Erythroblast (primary cell): ENCODE data around the gene OTOL1.
"Not testable (repeated sequence)": the region's sequence is repeated elsewhere in the genome, so short reads cannot be mapped to it uniquely, and the experiment has no call there.

Experiments used
- DNase-seq, 2 experiments: peaks; one replicate each; lab custom pipeline; 2025; lab: John Stamatoyannopoulos, UW
- GATA1 ChIP-seq: IDR thresholded peaks from 2 replicates; pipeline ENCODE4 v1.6.1; 2011; ENCODE audit warnings: low read depth, mild to moderate bottlenecking, control low read depth, low read length, moderate library complexity
- POLR2A ChIP-seq: IDR thresholded peaks from 2 replicates; pipeline ENCODE4 v1.6.1; 2011; ENCODE audit warnings: mild to moderate bottlenecking, low read length

The OTOL1 gene

GRCh38 chr3:161496508-161496907 lies at the start of gene OTOL1:
Gene OTOL1, plus strand, starts transcription at chr3:161496808. Its CDS starts 0 bp downstream, at chr3:161496808.
- DNase-seq = no peak
- no peak for TF ChIP-seq GATA1
- TF ChIP-seq POLR2A = no peak

- DNase-seq = no peak
- TF ChIP-seq POLR2A (no peak), GATA1 (no peak)
These were observed 46.8 kb upstream of the OTOL1 start for GRCh38 chr3:161449785-161450184.

- DNase-seq = no peak
- no peak for TF ChIP-seq POLR2A
- TF ChIP-seq GATA1 = no peak
These were observed 44.4 kb upstream of the OTOL1 start for GRCh38 chr3:161452179-161452578.

GRCh38 chr3:161454615-161455014 lies 42.0 kb upstream of the OTOL1 start:
- TF ChIP-seq GATA1 (no peak), POLR2A (no peak)

GRCh38 chr3:161455962-161456361 lies 40.6 kb upstream of the OTOL1 start:
- no peak for DNase-seq
- no peak for TF ChIP-seq GATA1
- no peak for TF ChIP-seq POLR2A

More at GRCh38 chr3:161454615-161455014, 42.0 kb upstream of the OTOL1 start:
- DNase-seq = no peak

- no peak for DNase-seq
- no peak for TF ChIP-seq GATA1
These were observed 34.5 kb upstream of the OTOL1 start for GRCh38 chr3:161462138-161462537.

GRCh38 chr3:161471211-161471610 lies 25.4 kb upstream of the OTOL1 start:
- DNase-seq = no peak
- TF ChIP-seq POLR2A = no peak
- TF ChIP-seq GATA1 = no peak

GRCh38 chr3:161474139-161474538 lies 22.5 kb upstream of the OTOL1 start:
- no peak for TF ChIP-seq GATA1
- TF ChIP-seq POLR2A = no peak
- DNase-seq = no peak

GRCh38 chr3:161474741-161475140 lies 21.9 kb upstream of the OTOL1 start:
- no peak for DNase-seq
- TF ChIP-seq POLR2A = no peak
- TF ChIP-seq GATA1 = no peak

- DNase-seq = no peak
- no peak for TF ChIP-seq POLR2A
- TF ChIP-seq GATA1 = no peak
These were observed 21.4 kb upstream of the OTOL1 start for GRCh38 chr3:161475206-161475605.

- TF ChIP-seq POLR2A = no peak
- TF ChIP-seq GATA1 = no peak
- no peak for DNase-seq
These were observed 20.7 kb upstream of the OTOL1 start for GRCh38 chr3:161475905-161476304.

- no peak for DNase-seq
- no peak for TF ChIP-seq POLR2A
These were observed 12.4 kb upstream of the OTOL1 start for GRCh38 chr3:161484226-161484625.

- DNase-seq = not testable (repeated sequence)
These were observed 8.3 kb upstream of the OTOL1 start for GRCh38 chr3:161488284-161488683.

- TF ChIP-seq GATA1 = no peak
- DNase-seq = no peak
These were observed 7.2 kb upstream of the OTOL1 start for GRCh38 chr3:161489395-161489794.

GRCh38 chr3:161490845-161491244 lies 5.8 kb upstream of the OTOL1 start:
- not testable (repeated sequence) for DNase-seq

GRCh38 chr3:161498259-161498921 lies 1.8 kb downstream of the OTOL1 start:
- TF ChIP-seq GATA1 (no peak), POLR2A (no peak)
- no peak for DNase-seq
